Activated CD4-positive, alpha-beta memory T cell treated with anti-CD3 and anti-CD28 coated beads, Interleukin-2, amount 10 ng/mL, durations not matched to agents 7 days and 5 days (primary cell): ENCODE measurements around the gene FOXP4. TPM values are rescaled to one million over a fixed set of nuclear protein-coding genes. Genes with fewer than 3 reads are reported as not detected.

Source experiments
- CTCF ChIA-PET: fragments of 350-600 bp; sonication (Branson Sonifier 250); formaldehyde crosslinking; loops from one replicate; lab custom pipeline; 2021; ENCODE audit warnings: antibody characterized with exemption, inconsistent platforms; lab: Charles Lee
- POLR2A ChIA-PET: fragments of 350-600 bp; sonication (Branson Sonifier 250); formaldehyde crosslinking; loops from one replicate; lab custom pipeline; 2021; ENCODE audit warnings: antibody characterized with exemption; lab: Charles Lee
- DNase-seq: peaks from one replicate; pipeline ENCODE4 v3.0.0-alpha.2; 2020
- H3K27ac Mint-ChIP-seq: one replicate; pipeline ENCODE4 v1.8.0; 2021; ENCODE audit warnings: mild to moderate bottlenecking, mixed read lengths
- H3K27me3 Mint-ChIP-seq: one replicate; pipeline ENCODE4 v1.8.0; 2021; ENCODE audit warnings: mixed read lengths
- H3K36me3 Mint-ChIP-seq: one replicate; pipeline ENCODE4 v1.8.0; 2021; ENCODE audit warnings: low read depth, mixed read lengths
- H3K4me1 Mint-ChIP-seq: one replicate; pipeline ENCODE4 v1.8.0; 2021; ENCODE audit warnings: mixed read lengths
- H3K4me3 Mint-ChIP-seq: one replicate; pipeline ENCODE4 v1.8.0; 2021; ENCODE audit warnings: mild to moderate bottlenecking, mixed read lengths
- H3K9me3 Mint-ChIP-seq: one replicate; pipeline ENCODE4 v1.8.0; 2021; ENCODE audit warnings: mixed read lengths
- total RNA-seq, 2 experiments: library from RNA; stranded (reverse); gene quantifications; one replicate each; pipeline ENCODE4 v1.2.3, GENCODE V29; 2021

FOXP4 gene
- total RNA-seq, 2 experiments from 2014 or later, result 7.9 to 8.5 TPM

- CTCF ChIA-PET, result no interaction called here
- Mint-ChIP-seq H3K27ac (no peak overlapping the region), H3K36me3 (peaks cover 3% of the 10 kb centered on the region), H3K4me3 (no peak overlapping the region), H3K27me3 (peaks cover 25% of the 10 kb centered on the region), H3K9me3 (no peaks in the 10 kb centered on the region), H3K4me1 (peaks cover 15% of the 10 kb centered on the region)
- POLR2A ChIA-PET, result interaction anchor here (1.4 kb wide), 1 partner anchor 16 kb away, joined by 3 read pairs; no protein-coding TSS in a partner anchor
- no peak for DNase-seq
These were observed 9.4 kb downstream of the FOXP4 start for GRCh38 chr6:41555326-41556300.

- Mint-ChIP-seq H3K4me3 (no peak overlapping the region), H3K4me1 (peaks cover 24% of the 10 kb centered on the region), H3K27me3 (peaks cover 24% of the 10 kb centered on the region), H3K27ac (no peak overlapping the region), H3K36me3 (no peaks in the 10 kb centered on the region), H3K9me3 (no peaks in the 10 kb centered on the region)
- POLR2A ChIA-PET, result interaction anchor here (1.4 kb wide), 1 partner anchor 18 kb away, joined by 3 read pairs; no protein-coding TSS in a partner anchor
- CTCF ChIA-PET, result no interaction called here
- DNase-seq, result no peak
These were observed 11.2 kb downstream of the FOXP4 start for GRCh38 chr6:41557335-41557734.

- no peak for DNase-seq
- H3K27me3 Mint-ChIP-seq, result peaks cover 31% of the 10 kb centered on the region
- CTCF ChIA-PET, result interaction anchor here (0.6 kb wide), 1 partner anchor 44 kb away, joined by 4 read pairs; no protein-coding TSS in a partner anchor
- no peaks in the 10 kb centered on the region for H3K36me3 Mint-ChIP-seq
- POLR2A ChIA-PET, result interaction anchor here (1.5 kb wide), 1 partner anchor 11 kb away, joined by 4 read pairs; no protein-coding TSS in a partner anchor
- no peak overlapping the region for H3K27ac Mint-ChIP-seq
- H3K4me3 Mint-ChIP-seq, result no peak overlapping the region
- H3K9me3 Mint-ChIP-seq, result no peaks in the 10 kb centered on the region
- peaks cover 24% of the 10 kb centered on the region for H3K4me1 Mint-ChIP-seq
These were observed 12.0 kb downstream of the FOXP4 start for GRCh38 chr6:41558033-41558807.

- H3K36me3 Mint-ChIP-seq, result no peaks in the 10 kb centered on the region
- H3K4me3 Mint-ChIP-seq, result peak overlapping the region; percentile 73
- no peak overlapping the region for H3K27ac Mint-ChIP-seq
- peaks cover 29% of the 10 kb centered on the region for H3K27me3 Mint-ChIP-seq
- H3K9me3 Mint-ChIP-seq, result no peaks in the 10 kb centered on the region
- H3K4me1 Mint-ChIP-seq, result peaks cover 24% of the 10 kb centered on the region
- CTCF ChIA-PET, result no interaction called here
- DNase-seq, result no peak
- POLR2A ChIA-PET, result interaction anchor here (1.5 kb wide), 1 partner anchor 12 kb away, joined by 4 read pairs; no protein-coding TSS in a partner anchor
These were observed 13.7 kb downstream of the FOXP4 start for GRCh38 chr6:41559655-41560427.

GRCh38 chr6:41560431-41561192, 14.4 kb downstream of the FOXP4 start:
- Mint-ChIP-seq H3K9me3 (no peaks in the 10 kb centered on the region), H3K4me1 (peaks cover 24% of the 10 kb centered on the region), H3K27me3 (peaks cover 29% of the 10 kb centered on the region), H3K36me3 (no peaks in the 10 kb centered on the region), H3K27ac (peak overlapping the region; percentile 48), H3K4me3 (peak overlapping the region; percentile 73)
- ChIA-PET POLR2A (interaction anchor here (1.4 kb wide), 1 partner anchor 173 kb away, joined by 5 read pairs; no protein-coding TSS in a partner anchor), CTCF (no interaction called here)
- peak; percentile 89 for DNase-seq

GRCh38 chr6:41561416-41561815, 15.2 kb downstream of the FOXP4 start:
- no peaks in the 10 kb centered on the region for H3K9me3 Mint-ChIP-seq
- DNase-seq, result no peak
- no peak overlapping the region for H3K27ac Mint-ChIP-seq
- H3K4me1 Mint-ChIP-seq, result peaks cover 24% of the 10 kb centered on the region
- CTCF ChIA-PET, result no interaction called here
- peaks cover 5% of the 10 kb centered on the region for H3K36me3 Mint-ChIP-seq
- H3K4me3 Mint-ChIP-seq, result no peak overlapping the region
- H3K27me3 Mint-ChIP-seq, result peaks cover 29% of the 10 kb centered on the region
- POLR2A ChIA-PET, result interaction anchor here (1.4 kb wide), 1 partner anchor 172 kb away, joined by 5 read pairs; no protein-coding TSS in a partner anchor

GRCh38 chr6:41561931-41562911, 16.0 kb downstream of the FOXP4 start:
- Mint-ChIP-seq H3K4me1 (peaks cover 24% of the 10 kb centered on the region), H3K27ac (no peak overlapping the region), H3K9me3 (no peaks in the 10 kb centered on the region), H3K36me3 (peaks cover 5% of the 10 kb centered on the region), H3K27me3 (peaks cover 24% of the 10 kb centered on the region), H3K4me3 (no peak overlapping the region)
- ChIA-PET POLR2A (interaction anchor here (1.4 kb wide), 1 partner anchor 172 kb away, joined by 5 read pairs; no protein-coding TSS in a partner anchor), CTCF (no interaction called here)
- no peak for DNase-seq

- H3K27ac Mint-ChIP-seq, result no peak overlapping the region
- H3K4me1 Mint-ChIP-seq, result peaks cover 24% of the 10 kb centered on the region
- ChIA-PET CTCF (no interaction called here), POLR2A (no interaction called here)
- peaks cover 21% of the 10 kb centered on the region for H3K27me3 Mint-ChIP-seq
- H3K4me3 Mint-ChIP-seq, result no peak overlapping the region
- H3K36me3 Mint-ChIP-seq, result peaks cover 5% of the 10 kb centered on the region
- no peaks in the 10 kb centered on the region for H3K9me3 Mint-ChIP-seq
- no peak for DNase-seq
These were observed 17.0 kb downstream of the FOXP4 start for GRCh38 chr6:41563060-41563776.

- H3K4me3 Mint-ChIP-seq, result no peak overlapping the region
- peaks cover 22% of the 10 kb centered on the region for H3K4me1 Mint-ChIP-seq
- H3K27ac Mint-ChIP-seq, result no peak overlapping the region
- DNase-seq, result no peak
- H3K27me3 Mint-ChIP-seq, result peaks cover 15% of the 10 kb centered on the region
- no peaks in the 10 kb centered on the region for H3K9me3 Mint-ChIP-seq
- CTCF ChIA-PET, result no interaction called here
- POLR2A ChIA-PET, result no interaction called here
- H3K36me3 Mint-ChIP-seq, result peaks cover 5% of the 10 kb centered on the region
These were observed 18.4 kb downstream of the FOXP4 start for GRCh38 chr6:41564448-41565142.

- peaks cover 12% of the 10 kb centered on the region for H3K4me1 Mint-ChIP-seq
- H3K27ac Mint-ChIP-seq, result no peak overlapping the region
- CTCF ChIA-PET, result no interaction called here
- POLR2A ChIA-PET, result no interaction called here
- no peak for DNase-seq
- H3K36me3 Mint-ChIP-seq, result peaks cover 5% of the 10 kb centered on the region
- no peaks in the 10 kb centered on the region for H3K9me3 Mint-ChIP-seq
- no peak overlapping the region for H3K4me3 Mint-ChIP-seq
- H3K27me3 Mint-ChIP-seq, result peaks cover 13% of the 10 kb centered on the region
These were observed 19.5 kb downstream of the FOXP4 start for GRCh38 chr6:41565701-41566100.
